HEK293 (cell line): Measurements from ENCODE around the gene ADPRHL1.

Experiments
- BCL11A ChIP-seq: fragments of 450-650 bp; formaldehyde crosslinking; IDR thresholded peaks from 2 replicates; pipeline ENCODE4 v1.5.1; 2016; ENCODE audit warnings: low read depth, missing biosample characterization, missing genetic modification characterization
- GLIS1 ChIP-seq: fragments of 450-650 bp; formaldehyde crosslinking; IDR thresholded peaks from 2 replicates; pipeline ENCODE4 v1.5.1; 2016; ENCODE audit warnings: missing biosample characterization, missing genetic modification characterization
- IKZF3 ChIP-seq: fragments of 450-650 bp; IDR thresholded peaks from 2 replicates; pipeline ENCODE4 v1.5.0; 2018; ENCODE audit warnings: missing biosample characterization, mild to moderate bottlenecking, missing genetic modification characterization, moderate library complexity
- KLF1 ChIP-seq: fragments of 450-650 bp; formaldehyde crosslinking; IDR thresholded peaks from 2 replicates; pipeline ENCODE4 v1.5.1; 2016; ENCODE audit warnings: missing biosample characterization, missing genetic modification characterization
- KLF10 ChIP-seq: fragments of 450-650 bp; IDR thresholded peaks from 2 replicates; pipeline ENCODE4 v1.5.1; 2018; ENCODE audit warnings: missing biosample characterization, mild to moderate bottlenecking, missing genetic modification characterization
- KLF8 ChIP-seq: fragments of 450-650 bp; formaldehyde crosslinking; IDR thresholded peaks from 2 replicates; pipeline ENCODE4 v1.5.1; 2016; ENCODE audit warnings: missing biosample characterization, missing genetic modification characterization
- PRDM1 ChIP-seq: fragments of 450-650 bp; formaldehyde crosslinking; IDR thresholded peaks from 2 replicates; pipeline ENCODE4; 2016; ENCODE audit warnings: missing biosample characterization, missing genetic modification characterization
- SCRT1 ChIP-seq: fragments of 450-650 bp; formaldehyde crosslinking; IDR thresholded peaks from 2 replicates; pipeline ENCODE4 v1.5.1; 2016; ENCODE audit warnings: missing biosample characterization, missing genetic modification characterization, borderline replicate concordance
- SP7 ChIP-seq: fragments of 450-650 bp; formaldehyde crosslinking; IDR thresholded peaks from 2 replicates; pipeline ENCODE4 v1.5.1; 2016; ENCODE audit warnings: missing biosample characterization, missing genetic modification characterization
- YY2 ChIP-seq: fragments of 450-650 bp; formaldehyde crosslinking; IDR thresholded peaks from 2 replicates; pipeline ENCODE4 v1.5.1; 2016; ENCODE audit warnings: missing biosample characterization, missing genetic modification characterization
- ZEB2 ChIP-seq: fragments of 450-650 bp; formaldehyde crosslinking; IDR thresholded peaks from 2 replicates; pipeline ENCODE4 v1.5.1; 2016; ENCODE audit warnings: missing biosample characterization, missing genetic modification characterization
- ZFHX2 ChIP-seq: fragments of 450-650 bp; formaldehyde crosslinking; conservative IDR thresholded peaks from 2 replicates; pipeline ENCODE4 v1.5.1; 2016; ENCODE audit warnings: missing biosample characterization, missing genetic modification characterization
- ZFP3 ChIP-seq: fragments of 450-650 bp; formaldehyde crosslinking; IDR thresholded peaks from 2 replicates; pipeline ENCODE4 v1.5.1; 2016; ENCODE audit warnings: low read depth, missing biosample characterization, missing genetic modification characterization
- ZIC2 ChIP-seq: fragments of 450-650 bp; formaldehyde crosslinking; IDR thresholded peaks from 2 replicates; pipeline ENCODE4 v1.5.1; 2016; ENCODE audit warnings: missing biosample characterization, missing genetic modification characterization
- ZNF292 ChIP-seq: fragments of 450-650 bp; formaldehyde crosslinking; IDR thresholded peaks from 2 replicates; pipeline ENCODE4 v1.5.1; 2016; ENCODE audit warnings: low read depth, missing biosample characterization, missing genetic modification characterization, borderline replicate concordance
- ZNF621 ChIP-seq: fragments of 450-650 bp; formaldehyde crosslinking; IDR thresholded peaks from 2 replicates; pipeline ENCODE4 v1.5.1; 2017; ENCODE audit warnings: missing biosample characterization, missing genetic modification characterization
- ZNF629 ChIP-seq: fragments of 450-650 bp; formaldehyde crosslinking; IDR thresholded peaks from 2 replicates; pipeline ENCODE4 v1.5.1; 2017; ENCODE audit warnings: missing biosample characterization, missing genetic modification characterization
- ZNF677 ChIP-seq: fragments of 450-650 bp; IDR thresholded peaks from 2 replicates; pipeline ENCODE4 v1.5.0; 2018; ENCODE audit warnings: missing biosample characterization, mild to moderate bottlenecking, missing genetic modification characterization, moderate library complexity
- ZSCAN23 ChIP-seq: fragments of 450-650 bp; formaldehyde crosslinking; IDR thresholded peaks from 2 replicates; pipeline ENCODE4 v1.5.1; 2016; ENCODE audit warnings: missing biosample characterization, missing genetic modification characterization
- TF ChIP-seq, protein P1 (sequence below): fragments of 450-650 bp; formaldehyde crosslinking; IDR thresholded peaks from 2 replicates; pipeline ENCODE4 v1.5.1; 2016; ENCODE audit warnings: missing biosample characterization, missing genetic modification characterization, borderline replicate concordance
- TF ChIP-seq, protein P2 (sequence below): fragments of 450-650 bp; formaldehyde crosslinking; IDR thresholded peaks from 2 replicates; pipeline ENCODE4 v1.5.0; 2017; ENCODE audit warnings: missing biosample characterization, missing genetic modification characterization, borderline replicate concordance
- TF ChIP-seq, protein P3 (sequence below): fragments of 450-650 bp; formaldehyde crosslinking; IDR thresholded peaks from 2 replicates; pipeline ENCODE4 v1.5.1; 2016; ENCODE audit warnings: missing biosample characterization, missing genetic modification characterization
- TF ChIP-seq, protein P4 (sequence below): fragments of 450-650 bp; formaldehyde crosslinking; IDR thresholded peaks from 2 replicates; pipeline ENCODE4 v1.5.1; 2016; ENCODE audit warnings: missing biosample characterization, missing genetic modification characterization
- TF ChIP-seq, protein P5 (sequence below): fragments of 450-650 bp; formaldehyde crosslinking; IDR thresholded peaks from 2 replicates; pipeline ENCODE4 v1.5.1; 2016; ENCODE audit warnings: missing biosample characterization, missing genetic modification characterization
- TF ChIP-seq, protein P6 (sequence below): fragments of 450-650 bp; formaldehyde crosslinking; IDR thresholded peaks from 2 replicates; pipeline ENCODE4 v1.5.1; 2016; ENCODE audit warnings: missing biosample characterization, missing genetic modification characterization

The ADPRHL1 gene

DNA sequence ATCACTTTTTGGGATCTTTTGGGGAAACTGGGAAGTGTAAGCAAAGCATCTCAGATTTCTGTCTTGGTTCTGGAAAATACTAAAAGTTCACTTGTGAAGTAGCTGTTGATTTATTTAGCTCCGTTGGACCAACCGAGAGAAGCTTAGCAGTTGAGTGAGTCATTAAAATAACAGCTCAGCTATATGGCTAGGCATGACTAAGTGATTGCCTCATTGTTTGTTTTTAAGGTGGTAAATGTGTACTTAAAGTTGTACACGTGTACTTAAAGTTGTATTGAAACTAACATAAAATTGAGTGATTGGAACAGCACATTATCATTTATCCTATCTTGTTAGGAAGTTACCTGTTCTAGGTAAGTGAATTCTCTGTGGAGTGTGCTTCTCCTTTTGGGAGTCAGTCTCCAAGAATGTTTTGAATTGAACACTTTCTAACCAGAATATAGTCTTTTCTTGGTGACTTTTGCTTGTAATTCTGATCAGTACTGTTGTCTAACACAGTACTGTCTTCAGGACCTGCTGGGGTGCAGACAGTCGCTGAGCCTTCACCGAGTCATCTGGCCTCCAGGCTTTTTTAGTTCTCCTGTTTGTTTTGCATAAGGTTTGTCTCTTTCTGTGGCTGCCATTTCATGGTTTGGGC lies 40.1 kb upstream of the ADPRHL1 start (continued):
- TF ChIP-seq, protein P1, sequence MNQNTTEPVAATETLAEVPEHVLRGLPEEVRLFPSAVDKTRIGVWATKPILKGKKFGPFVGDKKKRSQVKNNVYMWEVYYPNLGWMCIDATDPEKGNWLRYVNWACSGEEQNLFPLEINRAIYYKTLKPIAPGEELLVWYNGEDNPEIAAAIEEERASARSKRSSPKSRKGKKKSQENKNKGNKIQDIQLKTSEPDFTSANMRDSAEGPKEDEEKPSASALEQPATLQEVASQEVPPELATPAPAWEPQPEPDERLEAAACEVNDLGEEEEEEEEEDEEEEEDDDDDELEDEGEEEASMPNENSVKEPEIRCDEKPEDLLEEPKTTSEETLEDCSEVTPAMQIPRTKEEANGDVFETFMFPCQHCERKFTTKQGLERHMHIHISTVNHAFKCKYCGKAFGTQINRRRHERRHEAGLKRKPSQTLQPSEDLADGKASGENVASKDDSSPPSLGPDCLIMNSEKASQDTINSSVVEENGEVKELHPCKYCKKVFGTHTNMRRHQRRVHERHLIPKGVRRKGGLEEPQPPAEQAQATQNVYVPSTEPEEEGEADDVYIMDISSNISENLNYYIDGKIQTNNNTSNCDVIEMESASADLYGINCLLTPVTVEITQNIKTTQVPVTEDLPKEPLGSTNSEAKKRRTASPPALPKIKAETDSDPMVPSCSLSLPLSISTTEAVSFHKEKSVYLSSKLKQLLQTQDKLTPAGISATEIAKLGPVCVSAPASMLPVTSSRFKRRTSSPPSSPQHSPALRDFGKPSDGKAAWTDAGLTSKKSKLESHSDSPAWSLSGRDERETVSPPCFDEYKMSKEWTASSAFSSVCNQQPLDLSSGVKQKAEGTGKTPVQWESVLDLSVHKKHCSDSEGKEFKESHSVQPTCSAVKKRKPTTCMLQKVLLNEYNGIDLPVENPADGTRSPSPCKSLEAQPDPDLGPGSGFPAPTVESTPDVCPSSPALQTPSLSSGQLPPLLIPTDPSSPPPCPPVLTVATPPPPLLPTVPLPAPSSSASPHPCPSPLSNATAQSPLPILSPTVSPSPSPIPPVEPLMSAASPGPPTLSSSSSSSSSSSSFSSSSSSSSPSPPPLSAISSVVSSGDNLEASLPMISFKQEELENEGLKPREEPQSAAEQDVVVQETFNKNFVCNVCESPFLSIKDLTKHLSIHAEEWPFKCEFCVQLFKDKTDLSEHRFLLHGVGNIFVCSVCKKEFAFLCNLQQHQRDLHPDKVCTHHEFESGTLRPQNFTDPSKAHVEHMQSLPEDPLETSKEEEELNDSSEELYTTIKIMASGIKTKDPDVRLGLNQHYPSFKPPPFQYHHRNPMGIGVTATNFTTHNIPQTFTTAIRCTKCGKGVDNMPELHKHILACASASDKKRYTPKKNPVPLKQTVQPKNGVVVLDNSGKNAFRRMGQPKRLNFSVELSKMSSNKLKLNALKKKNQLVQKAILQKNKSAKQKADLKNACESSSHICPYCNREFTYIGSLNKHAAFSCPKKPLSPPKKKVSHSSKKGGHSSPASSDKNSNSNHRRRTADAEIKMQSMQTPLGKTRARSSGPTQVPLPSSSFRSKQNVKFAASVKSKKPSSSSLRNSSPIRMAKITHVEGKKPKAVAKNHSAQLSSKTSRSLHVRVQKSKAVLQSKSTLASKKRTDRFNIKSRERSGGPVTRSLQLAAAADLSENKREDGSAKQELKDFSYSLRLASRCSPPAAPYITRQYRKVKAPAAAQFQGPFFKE (tag by site-specific recombination) = no peak
- TF ChIP-seq ZEB2 (tag by site-specific recombination) (peak; percentile 100), IKZF3 (peak; percentile 96), ZFP3 (tag by site-specific recombination) (no peak), SCRT1 (tag by site-specific recombination) (peak; percentile 54; the same call in 1 of the 2 replicates), GLIS1 (tag by site-specific recombination) (peak; percentile 89), SP7 (tag by site-specific recombination) (peak; percentile 99), KLF10 (peak; percentile 95), PRDM1 (peak; percentile 93), ZSCAN23 (tag by site-specific recombination) (peak; percentile 67), KLF8 (tag by site-specific recombination) (peak; percentile 89), ZNF629 (peak; percentile 97), BCL11A (tag by site-specific recombination) (peak; percentile 92; the same call in 1 of the 2 replicates), KLF1 (tag by site-specific recombination) (peak; percentile 77), ZNF292 (no peak), YY2 (tag by site-specific recombination) (no peak), ZIC2 (tag by site-specific recombination) (peak; percentile 57), ZNF677 (no peak), ZNF621 (tag by site-specific recombination) (no peak), ZFHX2 (tag by site-specific recombination) (no peak)
- TF ChIP-seq, protein P2, sequence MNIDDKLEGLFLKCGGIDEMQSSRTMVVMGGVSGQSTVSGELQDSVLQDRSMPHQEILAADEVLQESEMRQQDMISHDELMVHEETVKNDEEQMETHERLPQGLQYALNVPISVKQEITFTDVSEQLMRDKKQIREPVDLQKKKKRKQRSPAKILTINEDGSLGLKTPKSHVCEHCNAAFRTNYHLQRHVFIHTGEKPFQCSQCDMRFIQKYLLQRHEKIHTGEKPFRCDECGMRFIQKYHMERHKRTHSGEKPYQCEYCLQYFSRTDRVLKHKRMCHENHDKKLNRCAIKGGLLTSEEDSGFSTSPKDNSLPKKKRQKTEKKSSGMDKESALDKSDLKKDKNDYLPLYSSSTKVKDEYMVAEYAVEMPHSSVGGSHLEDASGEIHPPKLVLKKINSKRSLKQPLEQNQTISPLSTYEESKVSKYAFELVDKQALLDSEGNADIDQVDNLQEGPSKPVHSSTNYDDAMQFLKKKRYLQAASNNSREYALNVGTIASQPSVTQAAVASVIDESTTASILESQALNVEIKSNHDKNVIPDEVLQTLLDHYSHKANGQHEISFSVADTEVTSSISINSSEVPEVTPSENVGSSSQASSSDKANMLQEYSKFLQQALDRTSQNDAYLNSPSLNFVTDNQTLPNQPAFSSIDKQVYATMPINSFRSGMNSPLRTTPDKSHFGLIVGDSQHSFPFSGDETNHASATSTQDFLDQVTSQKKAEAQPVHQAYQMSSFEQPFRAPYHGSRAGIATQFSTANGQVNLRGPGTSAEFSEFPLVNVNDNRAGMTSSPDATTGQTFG (tag by site-specific recombination) = no peak
- TF ChIP-seq, protein P3, sequence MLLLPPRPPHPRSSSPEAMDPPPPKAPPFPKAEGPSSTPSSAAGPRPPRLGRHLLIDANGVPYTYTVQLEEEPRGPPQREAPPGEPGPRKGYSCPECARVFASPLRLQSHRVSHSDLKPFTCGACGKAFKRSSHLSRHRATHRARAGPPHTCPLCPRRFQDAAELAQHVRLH (tag by site-specific recombination) = 0 out of 2 replicates have a peak, but pooled peaks have one; percentile 51
- TF ChIP-seq, protein P4, sequence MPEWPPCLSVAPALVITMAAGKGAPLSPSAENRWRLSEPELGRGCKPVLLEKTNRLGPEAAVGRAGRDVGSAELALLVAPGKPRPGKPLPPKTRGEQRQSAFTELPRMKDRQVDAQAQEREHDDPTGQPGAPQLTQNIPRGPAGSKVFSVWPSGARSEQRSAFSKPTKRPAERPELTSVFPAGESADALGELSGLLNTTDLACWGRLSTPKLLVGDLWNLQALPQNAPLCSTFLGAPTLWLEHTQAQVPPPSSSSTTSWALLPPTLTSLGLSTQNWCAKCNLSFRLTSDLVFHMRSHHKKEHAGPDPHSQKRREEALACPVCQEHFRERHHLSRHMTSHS (tag by site-specific recombination) = peak; percentile 93
- TF ChIP-seq, protein P5, sequence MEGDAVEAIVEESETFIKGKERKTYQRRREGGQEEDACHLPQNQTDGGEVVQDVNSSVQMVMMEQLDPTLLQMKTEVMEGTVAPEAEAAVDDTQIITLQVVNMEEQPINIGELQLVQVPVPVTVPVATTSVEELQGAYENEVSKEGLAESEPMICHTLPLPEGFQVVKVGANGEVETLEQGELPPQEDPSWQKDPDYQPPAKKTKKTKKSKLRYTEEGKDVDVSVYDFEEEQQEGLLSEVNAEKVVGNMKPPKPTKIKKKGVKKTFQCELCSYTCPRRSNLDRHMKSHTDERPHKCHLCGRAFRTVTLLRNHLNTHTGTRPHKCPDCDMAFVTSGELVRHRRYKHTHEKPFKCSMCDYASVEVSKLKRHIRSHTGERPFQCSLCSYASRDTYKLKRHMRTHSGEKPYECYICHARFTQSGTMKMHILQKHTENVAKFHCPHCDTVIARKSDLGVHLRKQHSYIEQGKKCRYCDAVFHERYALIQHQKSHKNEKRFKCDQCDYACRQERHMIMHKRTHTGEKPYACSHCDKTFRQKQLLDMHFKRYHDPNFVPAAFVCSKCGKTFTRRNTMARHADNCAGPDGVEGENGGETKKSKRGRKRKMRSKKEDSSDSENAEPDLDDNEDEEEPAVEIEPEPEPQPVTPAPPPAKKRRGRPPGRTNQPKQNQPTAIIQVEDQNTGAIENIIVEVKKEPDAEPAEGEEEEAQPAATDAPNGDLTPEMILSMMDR (tag by site-specific recombination) = no peak
- TF ChIP-seq, protein P6, sequence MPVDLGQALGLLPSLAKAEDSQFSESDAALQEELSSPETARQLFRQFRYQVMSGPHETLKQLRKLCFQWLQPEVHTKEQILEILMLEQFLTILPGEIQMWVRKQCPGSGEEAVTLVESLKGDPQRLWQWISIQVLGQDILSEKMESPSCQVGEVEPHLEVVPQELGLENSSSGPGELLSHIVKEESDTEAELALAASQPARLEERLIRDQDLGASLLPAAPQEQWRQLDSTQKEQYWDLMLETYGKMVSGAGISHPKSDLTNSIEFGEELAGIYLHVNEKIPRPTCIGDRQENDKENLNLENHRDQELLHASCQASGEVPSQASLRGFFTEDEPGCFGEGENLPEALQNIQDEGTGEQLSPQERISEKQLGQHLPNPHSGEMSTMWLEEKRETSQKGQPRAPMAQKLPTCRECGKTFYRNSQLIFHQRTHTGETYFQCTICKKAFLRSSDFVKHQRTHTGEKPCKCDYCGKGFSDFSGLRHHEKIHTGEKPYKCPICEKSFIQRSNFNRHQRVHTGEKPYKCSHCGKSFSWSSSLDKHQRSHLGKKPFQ (tag by site-specific recombination) = peak; percentile 63; the same call in 1 of the 2 replicates
